ENCODE data around the gene BPHL. TPM values are rescaled to one million over a fixed set of nuclear protein-coding genes. Genes with fewer than 3 reads are reported as not detected.

The BPHL gene
- total and polyA plus RNA-seq, 4 experiments from 2014 or later: 8.1 to 13.7 (median 10.2) TPM

DNA sequence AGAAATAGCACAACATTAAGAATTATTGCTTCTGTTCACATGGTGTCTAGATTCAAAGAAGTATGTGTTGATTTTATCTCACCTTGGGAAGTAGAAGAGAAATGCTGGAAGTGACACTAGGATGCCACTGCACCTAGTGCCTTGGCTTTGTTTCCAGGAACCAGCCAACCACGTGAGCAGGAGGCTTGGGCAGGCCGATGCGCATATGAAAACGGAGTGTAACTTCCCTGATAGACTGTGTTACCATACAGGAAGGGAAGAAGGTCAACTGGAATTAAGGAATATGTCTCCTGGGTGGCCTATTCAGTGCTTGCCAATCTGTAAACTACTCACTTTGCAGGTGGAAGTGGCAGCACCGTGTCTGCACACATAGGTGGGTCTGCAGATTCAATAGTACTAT is 80.9 kb downstream of the BPHL start:
- POLR2A ChIA-PET (ENCODE audit: partially characterized antibody): no interaction called here
- CTCF ChIA-PET (ENCODE audit: partially characterized antibody): no interaction called here

DNA sequence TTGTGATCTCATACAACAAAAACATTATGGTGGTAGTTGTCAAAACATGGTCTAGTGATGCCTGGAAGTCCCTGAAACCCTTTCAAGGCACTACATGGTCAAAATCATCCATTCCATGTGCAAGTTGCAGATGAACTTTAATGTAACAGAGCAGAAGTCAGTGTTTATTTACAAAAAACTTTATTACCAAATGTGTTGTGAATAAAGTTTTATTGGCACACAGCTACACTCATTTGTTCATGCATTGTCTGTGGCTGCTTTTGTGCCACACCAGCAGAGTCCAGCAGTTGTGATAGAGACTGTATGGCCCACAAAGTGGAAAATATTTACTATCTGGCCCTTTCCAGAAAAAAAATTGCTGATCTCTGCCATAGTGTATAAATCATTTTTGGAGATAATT is 82.2 kb downstream of the BPHL start:
- Mint-ChIP-seq H3K27ac (no peak overlapping the region), H3K4me3 (no peak overlapping the region), H3K36me3 (no peaks in the 10 kb centered on the region), H3K9me3 (peaks cover 0 to 19% (median 5%) of the 10 kb centered on the region in 8 donors), H3K27me3 (peaks cover 17 to 23% of the 10 kb centered on the region in 2 donors), H3K4me1 (no peaks in the 10 kb centered on the region)
- no peaks in the 10 kb centered on the region for H3K36me3 ChIP-seq (ENCODE audit: insufficient read depth, low read length)
- H3K4me1 ChIP-seq (ENCODE audit: insufficient read depth, low read length): no peaks in the 10 kb centered on the region
- no peak for DNase-seq
- intact Hi-C loops (cut with micrococcal nuclease): no loop called here
- ChIA-PET CTCF (ENCODE audit: partially characterized antibody) (interaction anchor here (1.0 kb wide), 1 partner anchor 17 kb away, joined by 3 read pairs; no protein-coding TSS in a partner anchor), POLR2A (ENCODE audit: partially characterized antibody) (no interaction called here)
- H3K27ac ChIP-seq (ENCODE audit: low read depth, low read length): no peak overlapping the region
- no peaks in the 10 kb centered on the region for H3K27me3 ChIP-seq (ENCODE audit: insufficient read depth, low read length)
- H3K4me3 ChIP-seq (ENCODE audit: low read length in 2 of 2): no peak overlapping the region
- no peaks in the 10 kb centered on the region for H3K9me3 ChIP-seq (ENCODE audit: control insufficient read depth in 1 of 2, low read length in 2 of 2)

More for the DNA sequence above, 80.9 kb downstream of the BPHL start:
- intact Hi-C loops (cut with micrococcal nuclease): no loop called here
- Mint-ChIP-seq H3K4me1 (no peaks in the 10 kb centered on the region), H3K27ac (no peak overlapping the region), H3K4me3 (no peak overlapping the region), H3K36me3 (no peaks in the 10 kb centered on the region), H3K27me3 (peaks cover 16 to 19% of the 10 kb centered on the region in 2 donors), H3K9me3 (peaks cover 0 to 14% (median 4%) of the 10 kb centered on the region in 8 donors)
- no peak overlapping the region for H3K4me3 ChIP-seq (ENCODE audit: low read length in 2 of 2)
- no peak for DNase-seq
- no peaks in the 10 kb centered on the region for H3K4me1 ChIP-seq (ENCODE audit: insufficient read depth, low read length)
- no peaks in the 10 kb centered on the region for H3K36me3 ChIP-seq (ENCODE audit: insufficient read depth, low read length)
- H3K9me3 ChIP-seq (ENCODE audit: control insufficient read depth in 1 of 2, low read length in 2 of 2): no peaks in the 10 kb centered on the region
- no peaks in the 10 kb centered on the region for H3K27me3 ChIP-seq (ENCODE audit: insufficient read depth, low read length)
- H3K27ac ChIP-seq (ENCODE audit: low read depth, low read length): no peak overlapping the region

DNA sequence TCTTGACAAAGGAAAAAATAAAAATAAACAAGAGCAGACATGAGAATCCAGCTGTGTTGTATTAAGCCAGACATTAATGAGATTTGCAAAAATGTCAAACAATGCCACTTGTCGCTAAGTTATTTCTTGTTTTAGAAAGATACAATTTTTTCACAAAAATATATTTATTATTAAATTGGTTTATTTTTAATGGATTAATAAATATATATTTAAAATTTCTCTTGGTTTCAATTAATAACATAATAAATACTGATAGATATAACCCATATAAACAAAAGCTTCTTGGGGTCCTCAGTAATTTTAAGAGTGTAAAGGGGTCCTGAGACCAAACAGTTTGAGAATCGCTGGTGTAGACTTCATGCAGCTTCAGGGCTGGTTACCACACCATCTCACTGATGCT is 82.9 kb downstream of the BPHL start:
- no peaks in the 10 kb centered on the region for H3K36me3 Mint-ChIP-seq
- peaks cover 0 to 19% (median 5%) of the 10 kb centered on the region in 8 donors for H3K9me3 Mint-ChIP-seq
- no peak for DNase-seq
- no peak overlapping the region for H3K4me3 Mint-ChIP-seq
- Histone ChIP-seq H3K4me3 (ENCODE audit: low read length in 2 of 2) (no peak overlapping the region), H3K4me1 (ENCODE audit: insufficient read depth, low read length) (no peaks in the 10 kb centered on the region), H3K27me3 (ENCODE audit: insufficient read depth, low read length) (no peaks in the 10 kb centered on the region), H3K36me3 (ENCODE audit: insufficient read depth, low read length) (no peaks in the 10 kb centered on the region), H3K27ac (ENCODE audit: low read depth, low read length) (no peak overlapping the region), H3K9me3 (ENCODE audit: control insufficient read depth in 1 of 2, low read length in 2 of 2) (no peaks in the 10 kb centered on the region)
- H3K27me3 Mint-ChIP-seq: peaks cover 17 to 23% of the 10 kb centered on the region in 2 donors
- ChIA-PET CTCF (ENCODE audit: partially characterized antibody) (interaction anchor here (1.0 kb wide), 1 partner anchor 17 kb away, joined by 3 read pairs; no protein-coding TSS in a partner anchor), POLR2A (ENCODE audit: partially characterized antibody) (no interaction called here)
- intact Hi-C loops (cut with micrococcal nuclease): no loop called here
- H3K27ac Mint-ChIP-seq: no peak overlapping the region
- no peaks in the 10 kb centered on the region for H3K4me1 Mint-ChIP-seq

Other genes starting within 250 kb of the BPHL start
- gene SERPINB9, start 215.4 kb upstream of the BPHL start, total RNA-seq: 10 to 100 TPM; 83.2 to 88.5 TPM
- gene SERPINB9, start 215.4 kb upstream of the BPHL start, polyA plus RNA-seq: 10 to 100 TPM; 20.4 to 41.0 TPM
- gene SERPINB6, start 147.1 kb upstream of the BPHL start, total RNA-seq: 10 to 100 TPM; 41.2 to 41.9 TPM
- gene SERPINB6, start 147.1 kb upstream of the BPHL start, polyA plus RNA-seq: 10 to 100 TPM; 47.1 to 58.0 TPM
- 10 to 100 TPM; 34.2 to 36.6 TPM for gene NQO2, start 118.8 kb upstream of the BPHL start, total RNA-seq
- 10 to 100 TPM; 49.1 to 53.1 TPM for gene NQO2, start 118.8 kb upstream of the BPHL start, polyA plus RNA-seq
- 10 to 100 TPM; 38.7 to 39.0 TPM for gene RIPK1, start 50.2 kb upstream of the BPHL start, total RNA-seq
- 10 to 100 TPM; 13.1 to 31.0 TPM for gene RIPK1, start 50.2 kb upstream of the BPHL start, polyA plus RNA-seq
- 1 to 10 TPM; 5.2 to 5.4 TPM for gene TUBB2A, start 38.8 kb downstream of the BPHL start, total RNA-seq
- 1 to 10 TPM; 7.3 to 8.4 TPM for gene TUBB2A, start 38.8 kb downstream of the BPHL start, polyA plus RNA-seq
- gene TUBB2B, start 108.9 kb downstream of the BPHL start, total RNA-seq: not detected
- gene TUBB2B, start 108.9 kb downstream of the BPHL start, polyA plus RNA-seq: under 1 TPM; 0.22 to 0.32 TPM
- gene PSMG4, start 140.2 kb downstream of the BPHL start, total RNA-seq: 10 to 100 TPM; 41.0 to 41.6 TPM
- gene PSMG4, start 140.2 kb downstream of the BPHL start, polyA plus RNA-seq: 10 to 100 TPM; 52.5 to 63.0 TPM

Measured in CD4-positive, alpha-beta memory T cell (primary cell).